ENCODE measurements around the gene ASPHD2.

ASPHD2 gene

DNA sequence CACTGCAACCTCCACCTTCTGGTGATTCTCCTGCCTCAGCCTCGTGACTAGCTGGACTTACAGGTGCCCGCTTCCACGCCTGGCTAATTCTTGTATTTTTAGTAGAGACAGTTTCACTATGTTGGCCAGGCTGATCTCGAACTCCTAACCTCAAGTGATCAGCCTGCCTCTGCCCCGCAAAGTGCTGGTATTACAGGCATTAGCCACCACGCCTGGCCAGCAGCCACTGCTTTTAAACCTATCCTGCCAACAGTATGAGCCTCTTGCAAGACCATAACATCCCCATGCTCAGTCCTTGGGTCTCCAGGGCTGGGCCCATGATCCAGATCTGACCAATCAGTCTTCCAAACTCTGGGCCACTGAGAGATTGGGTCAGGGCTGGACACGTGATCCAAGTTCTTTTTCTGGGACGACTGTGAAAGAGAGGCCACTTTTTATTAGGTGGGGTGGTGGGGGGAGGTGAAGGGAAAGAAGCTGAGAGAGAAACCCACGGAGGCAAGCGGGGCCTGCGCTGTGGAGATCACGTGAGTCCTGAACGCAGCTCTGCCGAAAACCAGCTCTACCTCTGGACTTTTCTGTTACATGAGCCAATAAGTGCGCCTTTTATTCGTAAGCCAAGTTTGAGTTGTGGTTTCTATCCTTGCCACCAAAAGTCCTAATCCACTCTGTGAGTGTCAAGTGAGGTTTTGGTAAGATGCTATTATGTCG, 17.9 kb downstream of the ASPHD2 start:
- DNase-seq (ENCODE audit: low read depth) = no peak

DNA sequence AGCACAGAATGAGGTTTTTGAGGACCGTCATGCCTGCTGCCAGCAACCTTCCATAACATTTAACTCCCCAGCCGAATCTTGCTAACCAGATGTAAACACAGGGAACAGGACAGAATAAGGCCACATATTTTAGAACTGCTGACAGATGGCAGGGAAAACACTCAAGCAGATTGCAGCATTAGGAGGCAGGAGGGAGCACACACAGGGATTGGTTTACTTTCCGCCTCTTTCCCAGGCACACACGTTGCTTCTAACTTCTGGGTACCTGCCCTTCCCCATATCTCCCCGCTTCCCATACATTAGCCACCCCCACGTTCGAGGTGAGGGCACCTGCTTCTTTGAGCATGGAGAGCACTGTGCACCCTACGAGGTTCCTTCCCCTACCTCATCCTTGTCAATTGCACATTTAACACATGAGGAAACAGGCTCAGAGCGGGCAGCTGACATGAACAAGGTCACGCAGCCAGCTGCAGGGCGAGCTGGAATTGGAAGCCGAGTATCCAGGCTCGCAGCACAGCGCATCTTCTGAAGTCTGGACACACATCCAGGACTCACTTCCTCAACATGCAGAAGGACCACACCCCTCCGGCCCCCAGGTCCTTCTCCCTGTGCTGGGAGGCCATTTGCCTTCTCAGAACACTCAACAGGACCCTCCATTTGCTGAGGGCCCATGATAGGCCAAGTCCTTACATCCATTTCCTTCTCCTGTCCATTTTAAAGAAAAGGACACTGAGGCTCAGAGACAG, 18.7 kb downstream of the ASPHD2 start:
- no peak for DNase-seq (ENCODE audit: low read depth)

DNA sequence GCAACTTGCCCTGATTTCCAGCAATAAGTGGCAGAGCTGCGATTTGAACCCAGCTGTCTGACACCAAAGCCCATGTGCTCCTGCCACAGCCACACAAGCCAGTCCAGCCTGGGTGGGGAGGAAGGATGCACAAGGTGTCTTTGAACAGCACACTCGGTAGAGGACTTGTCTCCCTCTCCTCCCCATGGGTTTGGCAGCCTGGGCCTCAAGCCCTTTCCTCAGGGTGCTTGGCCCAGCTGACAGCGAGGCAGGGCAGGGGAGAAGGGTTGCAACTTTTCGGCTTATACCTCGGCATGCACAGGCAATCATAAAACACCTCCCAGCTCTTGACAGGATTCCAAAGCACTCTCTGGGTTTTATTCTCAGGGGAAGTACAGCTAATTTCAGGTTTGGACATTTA, 19.3 kb downstream of the ASPHD2 start:
- DNase-seq (ENCODE audit: low read depth) = no peak

DNA sequence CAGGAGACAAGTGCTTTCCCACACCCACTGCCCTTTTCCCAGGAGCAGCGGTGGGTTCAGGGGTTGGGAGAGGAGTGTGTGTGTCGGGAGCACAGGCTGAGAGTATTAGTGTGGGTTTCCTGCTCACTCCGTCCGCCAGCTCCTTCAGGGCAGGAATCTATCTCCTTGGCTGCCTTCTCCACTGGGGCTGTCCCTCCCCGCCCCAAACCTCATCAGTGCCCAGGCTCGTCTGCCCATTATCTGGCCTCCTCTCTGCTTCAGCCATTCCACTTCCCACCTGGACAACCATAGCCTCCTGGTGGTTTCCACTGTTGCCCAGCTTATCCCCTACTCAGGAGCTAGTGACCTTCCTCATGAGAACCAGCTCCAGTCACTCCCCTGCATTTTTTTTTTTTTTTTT, 19.9 kb downstream of the ASPHD2 start:
- no peak for DNase-seq (ENCODE audit: low read depth)

DNA sequence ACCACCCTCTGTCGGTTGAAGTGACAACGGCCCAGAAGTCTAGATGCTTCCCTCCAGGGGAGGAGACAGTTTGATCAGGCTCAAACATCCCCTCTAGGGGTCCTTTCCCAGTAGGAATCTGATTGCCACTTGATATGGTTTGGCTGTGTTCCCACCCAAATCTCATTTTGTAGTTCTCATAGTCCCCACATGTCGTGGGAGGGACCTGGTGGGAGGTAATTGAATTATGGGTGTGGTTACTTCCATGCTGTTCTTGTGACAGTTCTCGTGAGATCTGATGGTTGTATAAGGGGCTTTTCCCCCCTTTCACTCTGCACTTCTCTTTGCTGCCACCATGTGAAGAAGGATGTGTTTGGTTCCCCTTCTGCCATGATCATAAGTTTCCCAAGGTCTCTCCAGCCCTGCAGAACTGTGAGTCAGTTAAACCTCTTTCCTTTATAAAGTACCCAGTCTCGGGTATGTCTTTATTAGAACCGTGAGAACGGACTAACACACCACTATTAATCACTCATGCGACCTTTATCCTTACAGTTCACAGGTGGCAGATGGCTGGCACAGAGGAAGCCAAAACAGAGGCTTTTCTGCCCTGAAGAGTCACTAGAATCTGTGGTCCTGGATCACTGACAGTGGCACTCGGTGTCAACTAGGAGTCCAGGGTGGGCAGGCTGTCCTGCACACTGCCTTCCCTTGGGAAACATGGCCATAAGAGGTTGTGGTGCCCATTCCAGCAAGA, 21.6 kb downstream of the ASPHD2 start:
- DNase-seq (ENCODE audit: low read depth) = no peak

DNA sequence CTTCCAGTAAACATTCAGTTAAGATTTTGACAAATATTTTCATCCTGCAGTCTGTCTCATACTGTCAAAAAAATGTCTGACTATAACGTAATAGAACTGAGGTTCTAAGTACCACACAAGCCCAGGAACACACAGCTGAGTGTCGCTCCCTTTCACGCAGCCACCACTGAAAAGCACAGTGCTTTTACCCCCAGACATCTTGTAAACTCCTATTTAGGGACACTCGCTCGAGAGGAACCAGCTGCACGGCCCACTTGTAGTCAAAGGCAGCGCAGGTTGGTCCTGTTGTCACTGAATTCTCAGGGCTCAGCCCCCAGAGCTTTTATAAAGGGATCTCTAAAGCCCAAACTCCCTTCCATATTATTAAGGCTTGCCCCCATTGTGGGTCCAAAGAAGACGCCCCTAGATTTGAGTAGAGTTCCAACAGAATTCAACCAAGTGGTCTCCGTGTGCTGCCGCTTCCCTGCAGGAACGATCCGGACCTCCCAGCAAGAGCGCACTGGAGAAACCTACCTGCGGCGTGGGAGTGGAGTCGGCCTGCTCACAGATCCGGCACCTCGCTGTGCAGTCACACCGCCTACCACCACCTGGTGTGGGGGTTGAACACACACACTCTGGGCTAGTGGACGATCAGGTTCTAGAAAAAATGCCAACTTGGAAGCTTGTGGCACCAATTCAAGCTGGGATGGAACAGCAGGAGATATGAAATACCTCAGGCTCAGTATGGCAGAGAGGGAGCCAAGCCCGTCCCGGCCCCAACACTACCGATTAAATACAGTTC, 23.4 kb downstream of the ASPHD2 start:
- no peak for DNase-seq (ENCODE audit: low read depth)

DNA sequence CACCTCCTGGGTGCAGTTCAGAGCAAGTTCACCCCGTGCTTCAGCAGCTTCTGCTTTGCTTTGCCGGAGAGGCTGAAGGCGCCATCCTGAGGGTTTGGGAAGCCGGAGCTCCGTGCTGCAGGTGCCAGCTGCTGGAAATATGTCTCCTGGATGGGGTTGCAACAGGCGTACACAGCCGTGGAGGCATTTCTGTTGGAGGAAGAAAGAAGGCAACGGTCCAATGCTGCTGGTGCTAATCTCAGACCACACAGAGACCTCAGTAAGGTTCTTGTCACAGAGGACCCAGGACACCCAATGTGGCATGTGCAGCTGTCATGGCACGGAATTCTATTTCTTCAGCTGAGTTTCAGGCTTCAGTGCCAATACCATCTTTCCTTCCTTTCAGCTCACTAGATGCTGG, 24.2 kb downstream of the ASPHD2 start:
- no peak for DNase-seq (ENCODE audit: low read depth)

DNA sequence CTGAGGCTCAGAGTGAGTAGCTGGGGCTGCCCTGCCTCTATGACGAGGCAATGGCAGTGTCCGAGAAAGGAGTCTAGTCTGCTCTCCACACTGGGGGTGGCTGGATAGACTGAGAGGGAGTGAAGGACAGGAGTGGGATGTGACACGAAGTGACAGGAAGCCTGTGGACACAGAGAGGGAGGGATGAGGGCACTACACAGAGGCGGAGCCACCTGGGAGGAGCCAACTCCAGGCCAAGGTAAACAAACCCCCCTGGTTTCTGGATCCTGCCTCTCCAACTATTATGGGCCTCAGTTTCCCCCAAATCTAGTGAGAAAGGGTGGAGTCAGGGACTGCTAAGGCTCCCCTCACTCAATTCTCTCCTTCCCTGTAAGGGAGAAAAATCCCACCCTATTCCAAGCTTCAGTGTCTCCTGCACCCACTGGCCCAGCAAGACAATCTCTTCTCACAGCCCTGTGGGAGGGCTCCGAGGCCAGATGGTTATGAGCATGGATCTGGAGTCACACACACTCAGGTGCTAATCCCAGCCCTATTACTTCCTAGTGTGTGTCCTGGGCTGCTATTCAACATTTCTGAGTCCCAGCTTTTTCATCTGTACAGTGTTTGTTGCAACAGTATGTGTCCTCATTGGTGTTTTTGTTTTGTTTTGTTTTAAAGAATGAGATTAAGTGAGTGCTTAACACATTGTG, 24.9 kb downstream of the ASPHD2 start:
- DNase-seq (ENCODE audit: low read depth) = no peak

DNA sequence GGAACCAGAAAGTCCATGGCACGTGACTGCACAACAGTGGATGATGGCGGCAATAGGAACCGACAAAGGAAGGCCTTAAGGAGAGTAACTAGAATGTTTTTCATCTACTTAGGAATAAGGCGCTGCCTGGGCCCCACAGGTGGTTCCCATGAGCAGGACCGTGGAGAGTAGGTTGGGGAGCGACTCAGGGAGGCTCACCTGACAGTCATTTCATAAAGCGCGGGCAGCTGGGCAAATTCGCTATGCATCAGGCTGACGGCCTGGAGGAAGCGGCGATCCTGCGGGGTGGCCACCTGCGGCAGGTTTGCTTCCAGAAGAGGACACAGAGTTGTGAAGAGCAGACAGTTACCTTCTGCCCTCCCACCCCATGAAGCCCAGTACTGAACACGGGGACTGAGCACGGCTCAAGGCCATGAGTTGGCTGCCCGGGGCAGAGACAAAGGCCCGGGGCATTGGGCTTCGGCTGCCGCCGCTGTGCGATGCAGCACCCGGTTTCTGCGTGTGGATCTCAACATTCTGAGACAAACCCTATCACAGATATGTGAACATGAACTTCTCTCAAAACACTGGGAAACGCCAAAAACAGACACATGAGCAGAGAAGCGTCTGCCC, 28.7 kb downstream of the ASPHD2 start:
- DNase-seq (ENCODE audit: low read depth) = no peak

DNA sequence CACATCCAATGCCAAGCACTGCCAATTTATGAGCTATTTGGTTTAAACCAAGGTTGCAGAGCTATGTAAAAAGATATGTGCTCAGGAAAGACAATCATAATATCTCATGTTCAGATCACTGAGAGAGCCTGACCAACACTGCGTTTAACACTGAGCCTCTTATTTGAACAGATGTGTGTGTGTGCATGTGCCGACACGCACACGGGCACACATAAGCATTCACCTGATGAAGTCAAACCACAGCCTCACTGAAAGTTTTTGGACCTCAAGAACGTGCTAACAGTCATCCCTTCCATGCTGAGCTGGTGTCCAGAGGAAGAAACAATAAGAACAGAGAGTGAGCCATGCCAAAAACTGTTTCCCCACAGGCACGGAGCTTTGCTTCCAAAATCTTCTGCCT, 31.1 kb downstream of the ASPHD2 start:
- DNase-seq (ENCODE audit: low read depth) = no peak

DNA sequence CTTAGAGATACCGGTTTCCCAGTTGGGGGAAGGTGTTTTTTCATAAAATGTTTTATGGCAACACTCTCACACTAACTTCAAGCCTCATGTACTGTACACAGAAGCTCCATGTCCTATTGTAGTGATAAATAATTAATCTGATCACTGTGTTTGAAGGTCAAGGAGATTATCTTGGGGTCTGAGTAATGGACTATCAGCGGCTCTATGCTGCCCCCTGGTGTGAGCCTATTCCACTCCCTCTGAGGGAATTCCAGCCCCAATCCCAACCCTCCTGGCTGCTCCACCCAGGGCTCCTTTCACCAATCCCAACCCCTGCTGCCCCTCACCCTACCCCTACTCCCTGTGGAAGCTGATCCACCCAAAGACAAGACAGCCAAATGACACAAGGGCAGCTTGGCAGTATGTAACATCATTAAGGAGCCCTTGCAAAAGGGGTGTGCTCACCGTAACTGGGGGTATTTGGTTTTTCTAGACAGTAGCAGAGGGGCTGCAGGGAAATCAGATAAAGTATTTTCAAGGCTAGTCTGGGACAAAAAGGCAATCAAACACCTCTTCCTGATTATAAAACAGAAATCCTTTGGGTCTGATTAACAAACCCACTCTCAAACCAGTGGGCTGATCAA, 32.2 kb downstream of the ASPHD2 start:
- DNase-seq (ENCODE audit: low read depth) = peak; percentile 25

DNA sequence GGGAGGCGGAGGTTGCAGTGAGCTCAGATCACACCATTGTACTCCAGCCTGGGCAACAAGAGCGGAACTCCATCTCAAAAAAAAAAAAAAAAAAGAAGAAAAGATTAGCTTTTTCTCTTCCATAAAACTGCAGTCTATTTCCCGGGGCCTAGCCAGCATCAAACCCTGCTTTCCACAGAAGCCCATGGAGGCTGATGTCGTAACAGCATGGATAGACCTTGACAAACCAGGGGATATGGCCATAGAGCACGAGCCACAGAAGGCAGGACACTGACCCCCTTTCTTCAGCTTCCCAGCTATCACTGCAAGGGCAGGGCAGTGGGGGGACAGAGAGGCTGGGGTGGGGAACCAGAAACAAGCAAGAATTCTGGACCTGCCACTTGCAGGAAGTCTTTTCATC, 33.0 kb downstream of the ASPHD2 start:
- DNase-seq (ENCODE audit: low read depth) = no peak

DNA sequence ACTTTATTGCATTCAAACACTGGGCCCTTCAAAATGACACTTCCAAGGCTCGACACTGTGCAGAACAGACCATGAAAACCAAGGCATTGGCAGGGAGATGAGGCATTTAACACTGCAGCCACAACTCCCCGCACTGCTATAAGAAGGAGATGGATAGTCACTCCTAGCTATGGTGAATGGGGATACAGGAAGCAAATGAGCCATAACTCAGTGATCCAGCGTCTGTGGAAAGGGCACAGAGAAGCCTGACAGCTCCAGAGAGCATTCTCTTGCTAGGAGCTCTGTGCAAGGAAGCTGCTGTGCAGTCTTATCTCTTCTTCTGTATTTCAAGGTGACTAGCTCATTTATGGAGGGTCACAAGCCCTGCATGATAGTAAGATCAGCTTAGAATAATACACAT, 33.6 kb downstream of the ASPHD2 start:
- DNase-seq (ENCODE audit: low read depth) = no peak

DNA sequence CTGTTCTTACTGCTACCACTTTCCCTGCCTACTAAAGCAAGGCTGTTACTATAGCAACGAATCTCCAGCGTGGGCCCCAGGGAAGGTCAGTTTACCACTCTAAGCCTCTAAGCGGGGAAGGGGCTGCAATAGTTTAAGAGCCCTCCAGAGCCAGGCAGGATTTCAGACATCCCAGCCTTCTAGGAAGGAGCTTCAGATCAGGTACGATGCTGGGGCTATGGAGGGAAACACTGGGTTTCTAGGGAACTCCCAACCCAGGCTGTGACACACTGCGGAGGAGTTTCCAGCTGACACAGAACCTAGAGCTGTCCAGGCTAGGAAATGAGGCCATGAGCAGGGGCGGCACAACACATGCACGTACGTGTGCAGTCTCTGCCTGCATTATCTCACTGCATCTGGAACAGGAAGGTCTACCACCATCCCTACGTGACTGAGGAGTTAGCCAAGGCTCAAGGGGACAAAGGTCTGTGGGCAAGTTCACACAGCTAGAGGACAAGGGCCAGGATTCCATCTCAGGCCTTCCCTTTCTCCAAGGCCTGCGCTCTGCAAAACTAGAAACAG, 34.1 kb downstream of the ASPHD2 start:
- peak; percentile 40 for DNase-seq (ENCODE audit: low read depth)

DNA sequence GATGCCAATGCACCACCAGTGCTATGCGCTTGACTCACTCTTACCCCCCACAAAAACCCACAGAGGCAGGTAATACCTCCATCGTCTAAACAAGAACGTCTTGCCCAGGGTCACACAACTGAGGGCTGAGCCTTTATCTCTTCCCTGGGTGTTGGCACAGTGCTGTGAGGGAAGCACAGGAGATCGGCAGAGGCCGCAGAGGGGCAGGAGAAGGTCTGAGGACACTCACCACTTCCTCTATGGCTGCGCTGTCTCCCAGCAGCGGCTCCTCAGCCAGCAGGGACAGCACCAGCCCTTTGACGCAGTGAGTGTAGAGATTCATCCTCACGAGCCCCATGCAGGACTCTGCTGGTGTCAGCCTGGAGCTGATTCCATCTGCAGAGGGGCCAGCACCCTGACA, 34.6 kb downstream of the ASPHD2 start:
- no peak for DNase-seq (ENCODE audit: low read depth)

DNA sequence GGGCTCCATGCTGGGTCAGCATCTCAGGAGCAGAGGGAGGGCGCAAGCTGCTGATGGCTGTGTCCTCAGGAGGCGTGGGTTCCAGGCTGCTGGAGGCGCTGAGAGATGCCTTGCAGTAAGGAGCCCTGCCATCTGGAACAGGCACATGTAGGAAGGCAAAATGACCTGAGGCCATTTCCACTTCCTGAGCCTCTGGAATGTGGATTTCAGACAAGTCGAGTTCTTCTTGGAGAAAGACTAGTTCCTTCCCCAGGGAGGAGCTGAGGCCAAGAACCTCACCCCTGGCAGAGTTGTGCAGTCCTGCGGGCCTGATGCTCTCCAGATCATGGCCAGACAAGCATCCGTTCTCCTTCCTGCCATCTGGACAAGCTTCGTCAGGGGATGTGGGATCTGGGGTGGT, 35.3 kb downstream of the ASPHD2 start:
- no peak for DNase-seq (ENCODE audit: low read depth)

DNA sequence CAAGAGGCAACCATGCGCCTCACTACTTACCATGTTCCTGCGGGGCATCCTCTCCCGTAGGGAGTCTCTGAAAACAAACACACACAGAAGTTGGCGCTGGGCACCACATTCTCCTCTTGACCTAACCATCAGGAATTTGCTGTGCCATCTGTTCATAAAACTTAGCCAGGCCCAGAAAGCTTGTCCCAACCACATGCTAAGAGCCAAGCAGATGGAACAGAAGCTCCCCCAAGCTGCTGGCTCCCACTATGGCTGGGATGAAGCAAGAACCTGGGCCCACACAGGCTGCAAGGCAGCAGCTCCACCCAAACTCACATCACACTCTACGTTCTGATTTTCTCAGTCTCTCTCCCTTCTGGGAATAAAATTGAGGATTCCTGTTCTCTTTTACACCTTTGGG, 37.1 kb downstream of the ASPHD2 start:
- DNase-seq (ENCODE audit: low read depth) = no peak

DNA sequence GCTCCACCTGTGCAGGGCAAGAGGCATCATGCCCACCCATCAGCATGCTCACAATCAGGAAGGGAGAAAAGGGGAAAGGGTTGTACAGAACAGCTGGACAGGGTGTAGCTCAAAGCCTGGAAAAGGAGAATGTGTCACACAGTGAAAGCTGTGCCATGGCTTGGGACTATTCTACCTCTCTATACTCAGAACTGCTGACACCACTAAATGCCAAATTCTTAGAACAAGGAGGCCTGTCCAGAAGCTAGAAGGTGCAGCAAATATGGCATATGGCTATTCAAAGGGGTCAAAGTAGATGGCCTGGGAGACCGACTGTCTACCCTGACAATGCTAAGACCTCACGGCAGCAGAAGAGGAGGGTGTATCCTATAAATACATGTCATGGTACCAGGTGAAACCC, 41.7 kb downstream of the ASPHD2 start:
- no peak for DNase-seq (ENCODE audit: low read depth)

DNA sequence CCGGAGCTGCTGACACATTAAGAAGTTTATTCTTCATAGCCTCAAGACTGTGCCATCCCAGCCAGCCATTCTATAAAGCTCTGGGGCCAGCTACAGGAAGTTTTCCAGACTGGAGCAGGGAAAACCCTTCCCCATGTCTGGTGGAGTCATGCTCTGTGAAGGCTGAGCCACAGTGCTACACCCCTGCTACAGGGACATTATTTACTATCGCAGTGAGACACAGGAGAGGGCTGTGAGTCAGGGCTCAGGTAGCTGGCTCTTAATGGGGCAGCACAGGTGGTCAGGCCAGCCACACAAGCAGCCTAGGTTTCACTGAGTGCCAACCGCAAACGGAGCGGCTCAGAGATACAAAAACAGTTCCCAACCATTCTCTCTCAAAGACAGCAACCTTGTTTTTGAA, 42.5 kb downstream of the ASPHD2 start:
- DNase-seq (ENCODE audit: low read depth) = peak; percentile 79

DNA sequence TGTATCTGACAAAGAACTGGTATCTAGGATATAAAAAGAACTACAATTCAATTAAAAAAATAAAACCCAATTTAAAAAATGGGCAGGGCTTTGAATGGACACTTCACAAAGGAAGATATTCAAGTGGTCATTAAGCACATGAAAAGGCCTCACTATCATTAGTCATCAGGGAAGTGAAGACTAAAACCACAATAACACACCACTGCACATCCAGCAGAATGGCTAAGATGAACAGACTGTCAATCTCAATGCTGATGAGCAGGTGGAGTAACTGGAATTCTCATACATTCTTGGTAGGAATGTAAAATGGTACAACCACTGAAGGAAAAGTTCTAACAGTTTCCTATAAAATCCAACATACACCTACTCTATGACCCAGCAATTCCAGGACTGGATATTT, 45.6 kb downstream of the ASPHD2 start:
- DNase-seq (ENCODE audit: low read depth) = peak; percentile 54

All from iris pigment epithelial cell (primary cell).